ENCODE measurements around the gene SOD2. TPM values are rescaled to one million over a fixed set of nuclear protein-coding genes. Genes with fewer than 3 reads are reported as not detected.

Gene SOD2
- total RNA-seq, 1 experiment from 2014 or later, result 154 TPM

Other genes with a start within 250 kb of the SOD2 start
- 81.4 and 90.3 TPM in 2 replicates for gene WTAP, start 34.3 kb upstream of the SOD2 start, total RNA-seq (2014; rRNA removed)
- 24.2 and 27.4 TPM in 2 replicates for gene ACAT2, start 68.8 kb upstream of the SOD2 start, total RNA-seq (2014; rRNA removed)
- 339 and 384 TPM in 2 replicates for gene TCP1, start 96.4 kb upstream of the SOD2 start, total RNA-seq (2014; rRNA removed)
- gene MRPL18, start 97.2 kb upstream of the SOD2 start, total RNA-seq (2014; rRNA removed), result 95.2 and 111 TPM in 2 replicates
- gene PNLDC1, start 107.0 kb upstream of the SOD2 start, total RNA-seq (2014; rRNA removed), result not detected in 2 replicates
- not detected in 2 replicates for gene MAS1, start 197.7 kb upstream of the SOD2 start, total RNA-seq (2014; rRNA removed)

Data from LHCN-M2 (cell line).